ENCODE data around the gene CTBP2.

CTBP2 gene

DNA sequence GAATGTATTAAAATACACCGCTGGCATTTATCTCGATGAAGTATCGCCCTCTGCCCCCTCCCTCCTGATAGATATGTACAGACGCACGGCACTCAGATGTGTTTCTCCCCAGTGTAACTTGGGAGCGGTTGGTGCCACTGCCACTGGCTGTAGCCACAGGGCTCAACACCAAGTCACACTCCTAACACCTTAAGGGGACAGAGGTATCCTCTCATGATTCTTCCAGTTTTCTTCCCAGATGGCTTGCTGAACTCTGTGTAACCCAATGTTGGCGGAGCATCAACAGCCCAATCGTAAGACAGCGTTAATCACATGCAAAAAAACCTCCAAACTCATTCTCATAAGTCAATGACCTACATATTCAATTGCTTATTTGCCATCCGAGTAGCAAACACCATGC is 35.5 kb downstream of the CTBP2 start:
- no peak for DNase-seq

DNA sequence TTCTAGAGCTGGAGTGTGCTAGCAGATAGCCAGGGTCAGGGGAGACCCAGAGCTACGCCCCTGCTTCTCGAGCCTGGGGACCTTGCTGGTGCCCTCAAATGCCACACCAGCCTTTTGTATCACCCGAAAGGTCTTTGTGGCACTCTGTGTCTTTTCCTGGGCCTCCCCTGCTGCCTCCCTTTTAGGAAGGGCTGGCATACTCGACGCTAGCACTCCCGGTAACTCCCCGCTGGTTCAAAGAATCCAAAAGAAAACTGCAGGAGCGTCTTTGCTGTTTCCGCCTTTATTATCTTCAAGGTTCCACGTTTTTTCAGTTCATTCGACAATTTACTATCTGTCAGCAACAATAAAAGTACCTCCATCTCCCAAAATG is 36.3 kb downstream of the CTBP2 start:
- no peak for DNase-seq

DNA sequence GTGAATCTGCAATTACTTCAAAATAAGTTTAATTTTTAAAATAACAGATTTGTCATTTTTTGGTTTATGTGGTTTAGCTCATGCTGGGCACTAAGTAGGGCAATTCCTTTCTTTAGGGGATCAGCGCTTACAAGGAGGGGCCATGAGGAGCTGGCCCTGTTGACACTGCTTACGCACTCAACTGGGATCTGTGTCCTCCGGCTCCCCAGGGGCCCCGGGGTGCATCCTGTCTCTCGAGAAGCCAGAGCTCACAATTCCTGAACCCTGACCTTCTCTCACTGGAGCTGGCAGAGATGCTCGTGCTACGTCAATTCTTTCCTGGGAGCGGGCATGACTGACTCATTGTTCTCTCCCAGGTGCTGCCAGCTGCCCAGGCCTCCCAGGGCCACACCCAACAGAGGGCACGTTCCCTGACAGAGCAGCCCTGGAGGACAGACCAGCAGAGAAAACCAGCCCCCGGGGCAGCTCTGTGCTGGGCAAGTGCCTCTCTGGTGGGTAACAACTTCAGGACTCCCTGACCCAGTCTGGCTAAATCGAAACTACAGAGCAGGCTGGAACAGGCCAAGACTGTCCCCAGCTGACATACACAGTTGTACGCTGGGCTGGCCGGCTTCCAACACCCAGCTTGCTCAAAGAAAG is 36.8 kb downstream of the CTBP2 start:
- DNase-seq: peak in 2 of 3 experiments; percentile 21 to 54

DNA sequence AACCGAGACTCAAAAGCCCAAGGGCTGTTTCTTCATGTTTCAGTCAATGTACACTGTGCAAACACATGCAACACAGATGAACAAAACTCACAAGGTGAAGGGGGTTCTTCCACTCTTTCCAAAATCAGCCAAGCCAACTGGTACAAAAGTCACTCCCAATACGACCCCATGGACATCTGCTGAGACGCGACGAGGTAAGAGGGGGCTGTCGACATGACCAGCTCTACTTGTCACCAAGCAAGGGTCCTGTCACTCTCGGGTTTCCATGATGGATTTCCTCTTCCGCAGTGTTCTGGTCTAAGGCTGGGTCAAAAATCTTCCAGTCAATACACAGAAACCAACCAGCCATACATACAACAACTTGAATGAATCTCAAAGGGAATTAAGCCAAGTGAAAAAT is 37.8 kb downstream of the CTBP2 start:
- no peak for DNase-seq

DNA sequence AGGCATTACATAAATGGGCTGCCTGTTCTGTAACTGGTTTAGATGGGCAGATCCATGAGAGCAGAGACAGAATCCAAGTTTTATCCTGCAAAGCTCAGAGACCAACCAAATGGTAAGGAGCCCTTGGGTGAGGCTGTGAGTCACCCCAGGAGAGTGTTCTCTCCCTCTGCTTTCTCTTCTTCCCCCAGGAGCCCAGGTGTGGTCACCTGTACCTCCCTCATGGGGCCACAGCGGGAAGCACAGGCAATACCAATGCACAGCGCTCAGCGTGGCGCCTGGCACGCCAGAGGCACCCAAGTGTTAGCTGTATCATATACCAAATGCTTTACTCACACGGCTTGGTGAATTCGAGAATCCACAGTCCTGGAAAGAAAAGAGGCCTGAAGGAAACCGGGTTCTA is 39.4 kb downstream of the CTBP2 start:
- DNase-seq: no peak

DNA sequence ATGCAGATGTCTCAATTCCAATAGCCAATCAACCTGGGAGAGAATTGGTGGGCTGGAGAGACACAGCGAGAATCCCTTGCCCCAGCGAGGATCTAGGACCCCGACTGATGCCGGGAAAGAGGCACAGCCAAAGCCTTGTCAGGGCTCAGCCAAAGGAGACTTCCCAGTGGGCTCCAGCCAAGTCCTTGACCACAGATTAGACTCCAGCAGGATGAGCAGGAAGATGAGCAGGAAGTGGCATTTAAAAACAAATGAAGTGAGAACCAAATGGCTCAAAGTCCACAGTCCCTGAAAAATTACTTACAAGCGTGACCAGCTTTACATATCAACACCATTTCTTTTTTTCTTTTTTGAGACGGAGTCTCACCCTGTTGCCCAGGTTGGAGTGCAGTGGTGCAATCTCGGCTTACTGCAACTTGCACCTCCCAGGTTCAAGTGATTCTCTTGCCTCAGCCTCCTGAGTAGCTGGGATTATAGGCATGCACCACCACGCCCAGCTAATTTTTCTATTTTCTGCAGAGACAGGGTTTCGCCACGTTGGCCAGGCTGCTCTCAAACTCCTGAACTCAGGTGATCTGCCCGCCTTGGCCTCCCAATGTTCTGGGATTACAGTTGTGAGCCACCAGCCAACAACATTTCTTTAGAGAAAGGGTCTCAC is 40.2 kb downstream of the CTBP2 start:
- DNase-seq: no peak

DNA sequence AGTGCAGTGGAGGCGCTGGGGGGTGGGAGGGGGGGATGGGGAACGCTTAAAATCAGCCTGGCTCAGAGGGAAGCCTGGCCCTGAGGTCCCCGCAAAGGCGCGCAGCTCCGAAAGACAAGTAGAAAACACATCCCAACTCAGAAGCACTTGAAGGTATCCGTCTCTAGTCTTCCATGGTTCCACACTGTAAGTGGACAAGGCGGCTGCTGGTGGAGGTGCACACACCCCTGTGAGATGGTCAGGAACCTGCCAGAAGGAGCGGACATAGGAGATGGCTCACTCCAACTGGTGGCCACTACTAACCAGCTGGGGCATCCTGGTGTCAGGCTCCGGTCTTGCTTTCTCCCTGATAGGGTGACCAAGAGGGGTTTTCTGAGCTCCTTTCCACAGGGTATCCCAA is 41.7 kb downstream of the CTBP2 start:
- DNase-seq: no peak

DNA sequence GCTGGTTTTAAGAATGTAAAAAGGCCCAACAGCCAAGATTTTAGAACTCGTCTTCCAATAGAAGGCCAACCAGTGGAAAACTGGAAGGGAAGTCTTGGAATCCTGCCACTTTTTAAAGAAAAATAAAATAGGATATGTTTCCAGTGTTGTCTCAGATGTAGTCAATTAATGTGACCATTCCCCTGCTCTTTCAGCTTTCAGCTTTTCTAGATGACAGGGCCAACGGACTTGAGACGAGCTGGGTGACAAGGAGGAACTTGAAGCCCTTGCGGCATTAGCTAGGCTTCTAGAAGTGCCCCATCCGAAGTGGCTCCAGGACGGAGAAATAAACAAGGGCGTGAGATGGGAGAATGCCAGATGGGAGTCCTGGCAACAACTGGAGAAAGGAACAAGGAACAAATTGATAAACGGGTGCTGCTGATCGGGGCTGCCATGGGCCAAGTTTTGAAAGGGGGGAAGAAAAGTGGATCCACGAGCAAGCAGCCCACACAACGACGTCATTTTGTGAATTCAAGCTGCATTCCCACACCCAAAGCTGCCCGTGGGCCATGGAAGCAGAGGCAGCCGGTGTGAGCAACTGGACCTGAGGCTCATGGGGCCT is 42.3 kb downstream of the CTBP2 start:
- no peak for DNase-seq

DNA sequence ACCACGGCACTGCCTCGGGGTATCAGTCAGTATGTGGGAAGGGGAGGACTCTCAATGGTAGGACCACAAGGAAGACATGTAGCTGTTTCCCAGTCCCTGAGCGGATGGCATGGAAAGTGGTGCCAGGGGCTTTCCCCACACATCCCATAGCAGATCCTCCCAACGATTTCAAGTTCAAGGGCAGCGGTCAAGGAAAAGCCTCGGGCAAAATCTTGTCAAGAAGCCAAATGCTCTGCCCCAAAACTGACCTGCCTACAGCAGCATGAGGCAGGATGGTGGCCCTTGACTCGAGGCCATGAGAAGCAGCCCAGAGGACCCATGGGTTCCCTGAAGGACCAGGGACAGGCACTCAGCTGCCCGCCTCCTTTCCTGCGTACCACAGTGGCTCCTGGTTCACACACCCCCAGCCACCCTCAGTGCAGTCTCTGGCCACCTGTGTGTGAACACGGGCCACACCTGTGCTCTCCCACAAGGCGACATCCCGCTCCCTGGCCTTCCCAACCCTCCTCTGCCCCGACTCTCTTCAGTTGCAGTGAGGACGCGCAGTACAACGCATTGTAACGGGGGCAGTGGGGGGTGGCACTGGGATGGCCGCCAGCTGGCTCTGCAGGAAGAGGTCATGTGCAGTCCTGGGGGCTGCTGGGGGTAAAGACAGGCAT is 43.6 kb downstream of the CTBP2 start:
- DNase-seq: no peak

DNA sequence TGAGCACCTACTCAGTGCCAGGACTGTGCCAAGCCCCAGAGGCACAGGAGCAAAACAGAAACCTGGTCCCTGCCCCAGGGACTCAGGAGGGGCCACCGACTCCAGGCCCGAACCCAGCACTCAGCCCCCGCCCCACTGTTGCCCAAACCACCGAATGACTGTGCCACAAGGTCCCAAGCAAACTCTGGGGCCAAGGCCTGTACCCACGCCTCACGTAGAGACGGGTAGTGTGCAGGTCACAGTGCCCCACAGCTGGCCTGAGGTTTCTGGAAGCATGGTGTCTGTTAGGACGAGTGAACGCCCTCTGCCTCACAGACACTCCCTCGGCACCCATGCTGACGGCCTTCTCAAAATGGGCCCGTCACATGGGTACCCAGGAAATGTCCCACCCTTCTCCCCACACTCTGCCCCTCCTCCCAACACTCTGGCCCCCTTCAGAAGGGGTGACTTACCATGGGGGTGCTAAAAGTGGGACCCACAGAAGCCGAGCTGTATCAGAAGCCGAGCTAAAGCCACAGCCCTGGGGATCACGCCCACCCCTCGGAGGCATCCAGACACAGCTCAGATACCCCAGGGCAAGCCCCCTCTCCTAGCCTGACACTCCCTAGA is 44.2 kb downstream of the CTBP2 start:
- DNase-seq: no peak

DNA sequence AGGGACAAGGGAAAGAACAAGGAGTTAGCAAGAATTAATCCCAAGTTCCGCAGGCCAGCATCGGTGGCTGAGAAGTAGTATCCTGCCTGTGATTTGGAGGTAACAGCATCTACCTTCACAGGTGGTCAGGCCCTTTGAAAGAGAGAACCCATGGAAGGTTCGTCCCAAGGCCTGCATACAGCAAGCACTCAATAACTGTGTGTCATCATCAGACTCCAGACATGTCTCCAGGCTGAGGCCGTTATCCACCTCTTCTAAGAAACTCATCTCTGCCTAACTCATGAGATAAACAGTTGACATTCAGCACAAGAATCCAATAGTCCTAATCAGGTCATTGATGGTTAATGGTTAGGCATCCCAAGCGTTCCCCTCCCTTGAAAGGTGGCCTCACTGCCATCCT is 45.0 kb downstream of the CTBP2 start:
- DNase-seq: no peak

DNA sequence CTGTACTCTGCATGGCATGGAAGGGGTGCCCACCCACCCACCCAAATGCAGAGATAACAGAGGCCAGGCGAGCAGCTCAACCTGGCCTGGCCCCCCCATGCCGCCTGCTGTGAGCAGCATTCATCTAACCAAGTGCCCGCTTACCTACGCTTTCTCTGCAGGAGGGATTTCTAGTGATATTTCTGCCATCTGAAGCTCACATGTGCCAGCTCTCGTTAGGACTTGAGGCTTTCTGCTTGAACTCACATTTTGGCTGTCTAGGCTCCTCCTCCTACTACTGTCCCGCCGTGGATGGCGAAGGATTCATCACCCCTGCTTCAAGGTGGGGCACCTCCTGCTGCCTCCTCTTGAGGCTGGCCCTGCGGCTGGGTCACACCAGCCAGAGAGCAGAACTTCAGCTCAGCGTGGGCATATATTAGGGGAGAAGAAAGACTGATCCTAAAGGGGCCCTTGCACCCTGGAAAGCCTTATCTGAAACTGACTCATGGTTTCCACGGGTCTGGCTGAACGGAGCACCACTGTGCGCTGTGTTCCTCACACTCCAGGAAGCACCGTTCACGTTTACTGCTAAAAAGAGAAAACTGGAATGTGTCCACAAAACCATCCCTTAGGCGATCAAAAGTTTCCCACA is 45.5 kb downstream of the CTBP2 start:
- DNase-seq: no peak

DNA sequence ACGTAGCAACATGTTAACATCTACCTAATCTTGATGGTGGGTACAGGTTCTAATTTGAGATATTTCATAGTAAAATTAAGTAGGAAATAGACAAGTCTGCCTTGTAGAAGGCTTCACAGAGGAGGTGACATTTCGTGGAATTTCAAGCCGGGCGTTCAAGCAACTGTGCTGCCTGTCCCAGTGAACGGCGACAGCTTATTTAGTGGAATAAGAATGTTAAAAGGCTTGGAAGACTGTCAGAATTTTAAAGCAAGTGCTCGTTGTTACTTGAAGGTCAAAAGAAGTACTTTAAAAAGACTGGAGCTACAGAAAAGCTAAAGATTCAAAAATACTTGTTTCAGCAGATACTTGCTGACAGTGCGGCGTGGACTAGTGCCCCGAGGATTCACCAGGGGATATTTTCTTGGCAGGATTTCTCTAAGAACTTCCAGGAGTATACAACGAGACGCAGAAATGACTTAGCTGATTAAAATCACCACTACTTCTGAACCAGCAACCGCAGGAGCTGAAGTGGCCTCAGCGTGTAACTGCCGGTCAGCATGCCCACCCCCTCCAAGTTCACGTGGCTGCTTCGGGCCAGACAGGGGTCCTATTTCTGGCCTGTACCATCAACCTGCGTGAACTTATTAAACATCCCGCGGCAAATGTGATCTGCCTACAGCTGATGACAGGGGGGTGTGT is 46.5 kb downstream of the CTBP2 start:
- no peak for DNase-seq

DNA sequence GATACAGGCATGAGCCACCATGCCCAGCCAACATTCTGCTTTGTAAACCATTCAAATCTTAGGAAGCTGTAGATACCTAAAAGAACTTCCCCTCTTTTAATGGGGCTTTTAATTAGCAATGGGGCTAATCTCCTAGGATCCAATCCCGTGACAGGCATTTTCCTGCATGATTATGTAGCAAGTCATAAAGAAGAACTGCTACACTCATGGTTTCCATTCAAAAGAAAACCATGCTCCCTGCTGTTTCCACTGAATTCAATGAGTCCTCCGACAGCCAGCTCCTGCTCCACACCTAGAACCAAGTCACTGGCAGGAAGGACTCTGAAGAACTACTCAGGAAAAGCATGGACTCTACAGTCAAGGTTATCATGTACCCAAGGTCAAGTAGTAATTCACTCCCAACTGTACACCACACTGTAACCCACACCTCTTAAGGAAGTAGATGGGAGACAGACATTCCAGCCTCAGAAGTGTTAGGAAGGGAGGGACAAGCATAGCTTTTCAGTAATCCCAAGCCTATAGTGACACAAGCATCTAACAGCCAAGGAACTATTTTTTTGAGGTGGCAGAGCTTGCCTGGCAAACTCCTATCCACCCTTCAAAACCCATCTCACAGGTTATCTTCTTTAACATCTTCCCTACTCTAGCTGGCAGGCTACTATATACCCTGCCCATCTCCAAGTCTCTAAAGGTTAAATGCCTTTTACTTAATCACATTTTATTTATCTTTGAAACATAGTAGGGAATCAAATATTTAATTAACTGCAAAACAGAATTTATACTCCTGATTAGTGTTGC is 47.5 kb downstream of the CTBP2 start:
- DNase-seq: no peak

DNA sequence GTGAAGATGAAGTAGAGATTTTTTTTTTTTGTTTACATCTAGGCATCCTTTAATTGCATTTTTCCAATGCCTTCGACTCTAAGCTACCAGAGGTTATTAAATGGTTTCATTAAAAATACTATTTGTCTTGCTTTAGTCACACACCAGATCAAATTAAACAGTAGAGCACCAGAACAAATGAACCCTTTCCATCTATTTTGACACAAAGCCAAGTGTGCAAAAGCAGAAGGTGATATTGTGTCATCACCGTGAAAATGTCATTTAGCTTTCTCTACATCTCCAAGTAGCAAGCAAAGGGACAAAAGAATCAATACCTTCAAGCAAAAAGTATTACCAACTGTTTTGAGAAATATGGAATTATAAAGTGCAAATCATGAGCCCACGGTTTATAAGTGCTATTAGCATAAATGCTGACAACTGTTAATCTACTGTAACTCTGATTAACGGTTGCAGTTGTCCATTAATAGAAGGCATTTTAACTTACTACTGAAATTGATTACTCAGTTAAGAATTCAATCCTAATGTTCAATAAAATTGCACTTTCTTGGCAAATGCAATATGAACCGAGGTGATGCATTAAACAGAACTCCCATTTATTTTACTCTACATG is 49.1 kb downstream of the CTBP2 start:
- peak in 1 of 3 experiments; percentile 4 for DNase-seq

DNA sequence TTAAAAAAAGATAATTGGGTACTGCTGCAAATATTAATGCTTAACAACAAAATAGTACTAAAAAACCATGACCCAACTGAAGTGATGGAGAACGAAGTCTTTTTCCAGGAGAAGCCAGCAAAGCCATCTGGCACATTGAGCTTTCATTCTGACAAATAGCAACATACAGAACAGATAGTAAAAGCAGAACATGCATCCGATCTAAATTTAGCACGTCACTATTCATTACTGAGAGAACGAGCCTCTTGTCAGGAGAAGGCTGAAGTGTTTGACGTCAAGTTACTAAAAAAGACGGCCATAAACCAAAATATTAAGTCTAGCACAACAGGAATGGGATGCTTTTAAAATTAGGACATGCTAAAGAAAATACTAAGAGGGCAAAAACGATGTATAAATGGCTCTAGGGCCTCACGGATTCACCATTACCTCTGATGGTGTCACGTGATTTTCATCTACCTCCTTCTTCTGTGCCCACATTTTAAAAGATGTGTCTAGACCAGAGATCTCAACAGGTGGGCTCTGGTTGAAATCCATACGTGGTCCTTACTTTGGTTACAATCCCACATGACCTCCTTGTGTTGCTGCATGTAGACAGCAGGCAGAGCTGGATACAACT is 52.3 kb downstream of the CTBP2 start:
- no peak for DNase-seq

DNA sequence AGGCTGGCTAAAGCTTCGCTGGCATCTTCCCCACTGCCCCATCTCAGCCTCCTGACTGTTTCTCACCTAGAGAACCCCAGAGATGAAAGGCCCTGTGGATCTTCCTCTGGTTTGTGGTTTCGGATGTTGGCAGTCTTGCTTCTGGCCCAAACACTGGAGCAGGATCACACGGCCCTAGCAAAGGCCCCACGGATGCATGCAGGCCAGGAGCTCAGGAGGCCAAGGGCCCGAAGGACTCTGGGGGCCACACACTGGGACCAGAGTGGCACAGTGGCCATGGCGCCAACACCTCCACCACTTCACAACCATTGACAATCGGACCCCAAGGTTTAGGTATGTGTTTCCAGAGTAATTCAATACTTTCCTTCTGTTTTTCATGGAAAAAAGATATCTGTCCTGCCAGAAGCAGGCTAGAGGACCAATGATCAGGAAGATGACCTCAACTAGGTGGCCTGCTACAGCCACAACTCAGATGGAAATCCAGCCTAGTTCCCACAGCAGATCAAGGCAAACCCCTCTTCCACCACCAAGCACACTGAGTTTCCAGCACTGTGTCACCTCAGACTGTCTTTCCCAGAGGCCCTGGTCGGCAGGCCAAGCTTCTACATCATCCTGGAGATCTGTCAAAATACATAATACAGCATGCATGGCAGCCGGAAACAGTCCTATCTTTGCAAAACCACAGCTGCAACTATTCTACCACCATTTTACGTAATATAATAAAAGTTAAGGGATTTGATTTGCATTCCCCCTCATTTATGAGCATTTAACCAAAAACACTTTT is 53.0 kb downstream of the CTBP2 start:
- no peak for DNase-seq

DNA sequence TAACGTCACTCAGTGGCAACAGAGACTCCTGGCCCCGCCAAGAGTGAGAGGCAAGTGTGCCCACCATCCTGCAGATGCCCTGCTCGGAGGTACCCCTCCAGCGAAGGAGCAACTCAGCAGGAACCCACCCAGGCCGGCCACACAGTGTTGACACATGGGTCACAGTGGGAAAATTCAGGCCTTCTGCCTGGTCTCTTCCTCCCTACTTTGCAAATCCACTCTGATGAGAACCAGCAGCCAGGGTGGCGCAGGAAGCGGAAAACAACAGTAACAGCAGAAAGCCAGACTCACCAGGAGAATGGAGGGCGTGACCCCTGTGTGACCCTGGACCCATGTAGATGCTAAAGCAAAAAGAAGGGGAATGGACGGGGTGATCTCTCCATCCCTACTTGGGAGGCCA is 53.8 kb downstream of the CTBP2 start:
- no peak for DNase-seq

DNA sequence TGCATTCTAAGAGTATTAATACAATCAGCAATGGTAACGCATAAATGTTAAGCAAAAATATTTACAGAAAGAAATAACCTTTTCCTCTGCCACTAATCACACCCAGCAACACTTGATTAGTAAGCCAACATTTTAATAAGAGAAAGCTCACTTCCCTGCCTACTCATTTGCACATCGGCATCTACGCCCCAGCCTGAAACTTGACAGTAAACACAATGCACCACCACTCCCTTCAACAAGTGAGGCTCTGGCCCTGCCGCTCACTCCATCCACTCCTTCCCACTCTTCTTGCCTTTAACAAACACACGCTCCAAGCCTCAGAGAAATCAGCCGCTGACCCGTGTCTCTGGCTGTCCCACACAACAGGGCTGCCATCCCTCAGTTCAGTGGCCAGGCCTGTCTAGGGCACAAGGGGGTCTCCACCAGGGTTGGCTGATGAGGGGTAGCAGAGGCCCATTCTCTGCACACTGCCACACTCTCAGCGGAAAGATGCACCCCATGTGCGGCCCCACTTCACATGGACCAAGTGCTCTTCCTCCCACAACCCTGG is 54.6 kb downstream of the CTBP2 start:
- DNase-seq: no peak

DNA sequence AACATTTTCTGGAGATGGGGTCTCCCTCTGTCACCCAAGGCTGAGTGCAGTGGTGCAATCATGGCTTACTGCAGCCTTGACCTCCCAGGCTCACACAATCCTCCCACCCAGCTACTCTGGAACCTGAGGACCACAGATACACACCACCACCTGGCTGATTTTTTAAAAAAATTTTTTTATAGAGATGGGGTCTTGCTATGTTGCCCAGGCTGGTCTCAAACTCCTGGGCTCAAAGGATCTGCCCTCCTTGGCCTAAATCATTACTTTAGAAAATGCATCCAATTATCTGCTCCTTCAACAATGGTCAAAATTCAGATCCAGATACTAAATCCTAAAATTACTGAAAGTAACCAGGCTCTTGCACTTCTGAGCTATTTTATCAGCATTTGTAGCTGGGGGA is 55.2 kb downstream of the CTBP2 start:
- DNase-seq: no peak

Measured in NCI-H1417 (cell line).